Glutamatergic neuron (in vitro differentiated cells): ENCODE measurements around the gene PLCZ1. TPM values are rescaled to one million over a fixed set of nuclear protein-coding genes. Genes with fewer than 3 reads are reported as not detected.
"Not testable (repeated sequence)": the region's sequence is repeated elsewhere in the genome, so short reads cannot be mapped to it uniquely, and the experiment has no call there.

ENCODE experiments used
- DNase-seq: peaks from one replicate; pipeline ENCODE4 v3.0.0; 2022
- H3K27ac Mint-ChIP-seq: one replicate; pipeline ENCODE4 v1.8.0; 2020; ENCODE audit warnings: mild to moderate bottlenecking, mixed read lengths, inconsistent platforms; ENCODE audit not compliant: unreplicated experiment
- H3K27me3 Mint-ChIP-seq: one replicate; pipeline ENCODE4 v1.8.0; 2020; ENCODE audit warnings: mild to moderate bottlenecking, moderate library complexity, mixed read lengths, inconsistent platforms; ENCODE audit not compliant: unreplicated experiment
- H3K36me3 Mint-ChIP-seq: one replicate; pipeline ENCODE4 v1.8.0; 2020; ENCODE audit warnings: mild to moderate bottlenecking, mixed read lengths, inconsistent platforms; ENCODE audit not compliant: unreplicated experiment
- H3K4me1 Mint-ChIP-seq: one replicate; pipeline ENCODE4 v1.8.0; 2020; ENCODE audit warnings: mild to moderate bottlenecking, low read depth, mixed read lengths, inconsistent platforms; ENCODE audit not compliant: unreplicated experiment
- H3K4me3 Mint-ChIP-seq: one replicate; pipeline ENCODE4 v1.8.0; 2020; ENCODE audit warnings: mild to moderate bottlenecking, mixed read lengths, inconsistent platforms; ENCODE audit not compliant: unreplicated experiment
- H3K9me3 Mint-ChIP-seq: one replicate; pipeline ENCODE4 v1.8.0; 2020; ENCODE audit warnings: mild to moderate bottlenecking, moderate library complexity, mixed read lengths, inconsistent platforms; ENCODE audit not compliant: unreplicated experiment
- long read RNA-seq: library from polyadenylated mRNA; unstranded; transcript quantifications from one replicate; pipeline ENCODE4 v2.0.0, GENCODE V29; 2020; ENCODE audit not compliant: unreplicated experiment
- total RNA-seq: library from RNA; stranded (reverse); fragmentation: NEBNext Ultra II Directional; extraction: Animal tissue kit (Norgen Biotek cat#: 25700); gene quantifications from one replicate; pipeline ENCODE4 v1.2.1, GENCODE V29; 2021; ENCODE audit not compliant: unreplicated experiment
- TF ChIP-seq, protein P1 (sequence below): fragments of 200-600 bp; sonication (generic); IDR thresholded peaks from one replicate; pipeline ENCODE4 v1.5.0; 2021; ENCODE audit not compliant: partially characterized antibody, unreplicated experiment

Gene PLCZ1
- total RNA-seq: not detected
- long read RNA-seq: 0 reads

GRCh38 chr12:18737819-18738218 lies at the start of gene PLCZ1, which contains the start of gene CAPZA3:
Gene PLCZ1 (minus strand): TSS chr12:18738012. CDS start chr12:18737371, 641 bp downstream.
Gene CAPZA3 (plus strand): TSS chr12:18738119. CDS start chr12:18738269, 150 bp downstream.
- TF ChIP-seq, protein P1, sequence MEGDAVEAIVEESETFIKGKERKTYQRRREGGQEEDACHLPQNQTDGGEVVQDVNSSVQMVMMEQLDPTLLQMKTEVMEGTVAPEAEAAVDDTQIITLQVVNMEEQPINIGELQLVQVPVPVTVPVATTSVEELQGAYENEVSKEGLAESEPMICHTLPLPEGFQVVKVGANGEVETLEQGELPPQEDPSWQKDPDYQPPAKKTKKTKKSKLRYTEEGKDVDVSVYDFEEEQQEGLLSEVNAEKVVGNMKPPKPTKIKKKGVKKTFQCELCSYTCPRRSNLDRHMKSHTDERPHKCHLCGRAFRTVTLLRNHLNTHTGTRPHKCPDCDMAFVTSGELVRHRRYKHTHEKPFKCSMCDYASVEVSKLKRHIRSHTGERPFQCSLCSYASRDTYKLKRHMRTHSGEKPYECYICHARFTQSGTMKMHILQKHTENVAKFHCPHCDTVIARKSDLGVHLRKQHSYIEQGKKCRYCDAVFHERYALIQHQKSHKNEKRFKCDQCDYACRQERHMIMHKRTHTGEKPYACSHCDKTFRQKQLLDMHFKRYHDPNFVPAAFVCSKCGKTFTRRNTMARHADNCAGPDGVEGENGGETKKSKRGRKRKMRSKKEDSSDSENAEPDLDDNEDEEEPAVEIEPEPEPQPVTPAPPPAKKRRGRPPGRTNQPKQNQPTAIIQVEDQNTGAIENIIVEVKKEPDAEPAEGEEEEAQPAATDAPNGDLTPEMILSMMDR: no peak
- DNase-seq: no peak
- H3K36me3 Mint-ChIP-seq: peaks cover 8% of the 10 kb centered on the region
- no peak within 1 kb of the TSS for H3K4me3 Mint-ChIP-seq
- H3K27me3 Mint-ChIP-seq: no peaks in the 10 kb centered on the region
- no peaks in the 10 kb centered on the region for H3K4me1 Mint-ChIP-seq
- H3K9me3 Mint-ChIP-seq: no peaks in the 10 kb centered on the region
- no peak within 1 kb of the TSS for H3K27ac Mint-ChIP-seq

- DNase-seq, H3K27me3 Mint-ChIP-seq, H3K4me1 Mint-ChIP-seq, H3K27ac Mint-ChIP-seq, H3K36me3 Mint-ChIP-seq, H3K9me3 Mint-ChIP-seq, H3K4me3 Mint-ChIP-seq: not testable (repeated sequence)
Measured at GRCh38 chr12:18785465-18785864, 47.7 kb upstream of the PLCZ1 start.

DNA sequence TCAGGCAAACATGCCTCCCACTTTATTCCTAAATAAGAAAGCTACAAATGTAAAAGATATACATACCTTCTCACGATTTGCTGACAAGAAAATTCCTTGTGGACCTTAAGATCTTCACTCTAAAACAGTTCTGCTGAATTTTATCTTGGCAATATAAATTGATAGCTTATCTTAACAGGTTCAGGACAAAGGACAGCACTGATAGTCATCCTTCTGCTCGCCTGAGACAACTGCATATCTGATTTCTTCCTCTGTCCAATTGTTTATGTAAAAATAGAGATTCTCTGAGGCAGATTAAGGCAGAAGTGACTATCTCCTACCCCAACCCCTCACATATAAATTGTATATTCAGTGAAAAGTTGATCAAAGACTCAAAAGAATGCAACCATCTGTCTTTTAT lies 45.0 kb upstream of the PLCZ1 start:
- peaks cover 6% of the 10 kb centered on the region for H3K36me3 Mint-ChIP-seq
- H3K27ac Mint-ChIP-seq: no peak overlapping the region
- no peaks in the 10 kb centered on the region for H3K27me3 Mint-ChIP-seq
- DNase-seq: no peak
- TF ChIP-seq, protein P1: no peak
- H3K4me1 Mint-ChIP-seq: no peaks in the 10 kb centered on the region
- H3K4me3 Mint-ChIP-seq: no peak overlapping the region
- peaks cover 4% of the 10 kb centered on the region for H3K9me3 Mint-ChIP-seq

DNA sequence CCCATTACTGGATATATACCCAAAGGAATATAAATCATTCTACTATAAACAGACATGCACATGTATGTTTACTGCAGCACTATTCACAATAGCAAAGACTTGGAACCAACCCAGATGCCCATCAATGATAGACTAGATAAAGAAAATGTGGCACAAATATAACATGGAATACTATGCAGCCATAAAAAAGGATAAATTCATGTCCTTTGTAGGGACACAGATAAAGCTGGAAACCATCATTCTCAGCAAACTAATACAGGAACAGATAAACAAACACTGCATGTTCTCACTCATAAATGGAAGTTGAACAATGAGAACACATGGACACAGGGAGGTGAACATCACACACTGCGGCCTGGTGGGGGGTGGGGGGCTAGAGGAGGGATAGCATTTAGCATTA lies 28.7 kb upstream of the PLCZ1 start:
- H3K4me1 Mint-ChIP-seq: not testable (repeated sequence)

GRCh38 chr12:18755341-18755740 lies 17.5 kb upstream of the PLCZ1 start:
- DNase-seq: no peak
- Mint-ChIP-seq H3K27ac (no peak overlapping the region), H3K4me3 (no peak overlapping the region), H3K9me3 (no peaks in the 10 kb centered on the region), H3K4me1 (peaks cover 25% of the 10 kb centered on the region), H3K27me3 (no peaks in the 10 kb centered on the region), H3K36me3 (no peaks in the 10 kb centered on the region)
- TF ChIP-seq, protein P1: no peak

More for the DNA sequence above, 28.7 kb upstream of the PLCZ1 start:
- not testable (repeated sequence) for H3K9me3 Mint-ChIP-seq, DNase-seq, H3K27ac Mint-ChIP-seq, H3K27me3 Mint-ChIP-seq, H3K4me3 Mint-ChIP-seq
- peaks cover 28% of the 10 kb centered on the region for H3K36me3 Mint-ChIP-seq

GRCh38 chr12:18754124-18754707 lies 16.4 kb upstream of the PLCZ1 start:
- Mint-ChIP-seq H3K9me3 (peaks cover 1% of the 10 kb centered on the region), H3K4me3 (no peak overlapping the region)

More at GRCh38 chr12:18754124-18754707, 16.4 kb upstream of the PLCZ1 start:
- no peak for DNase-seq
- H3K27me3 Mint-ChIP-seq: no peaks in the 10 kb centered on the region
- H3K36me3 Mint-ChIP-seq: no peaks in the 10 kb centered on the region
- TF ChIP-seq, protein P1: no peak
- H3K4me1 Mint-ChIP-seq: peaks cover 36% of the 10 kb centered on the region
- H3K27ac Mint-ChIP-seq: peak overlapping the region; percentile 68
